ENCODE data around the gene FUT8.
A peak's percentile ranks its signal among the peaks of the same experiment; 100 is the strongest.
"Not testable (repeated sequence)": the region's sequence is repeated elsewhere in the genome, so short reads cannot be mapped to it uniquely, and the experiment has no call there.

The FUT8 gene

GRCh38 chr14:65453807-65454480, 41.4 kb downstream of the FUT8 start:
- no peak for DNase-seq (ENCODE audit: low spot score)

GRCh38 chr14:65456247-65456646, 43.7 kb downstream of the FUT8 start:
- no peak for DNase-seq (ENCODE audit: low spot score)

DNA sequence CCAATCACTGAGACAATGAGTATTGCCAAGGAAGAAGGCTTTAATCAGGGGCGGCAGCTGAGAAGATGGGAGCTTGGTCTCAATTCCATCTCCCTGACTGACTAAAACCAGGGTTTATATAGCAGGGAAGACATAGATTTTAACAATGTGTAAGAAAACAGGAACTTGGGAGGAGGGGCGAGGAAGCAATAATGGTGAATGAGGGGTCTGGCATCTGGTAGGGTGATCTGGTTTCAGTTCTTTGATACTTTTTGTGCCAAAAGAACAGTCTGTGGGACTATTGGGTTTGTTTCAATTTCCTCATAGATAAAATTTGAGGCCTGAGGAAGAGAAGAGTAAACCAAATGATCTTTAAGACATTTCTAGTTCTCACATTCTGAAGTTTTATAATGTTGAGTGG, 49.2 kb downstream of the FUT8 start:
- no peak for DNase-seq (ENCODE audit: low spot score)

- no peak for DNase-seq (ENCODE audit: low spot score)
Observed at GRCh38 chr14:65462411-65462810, 49.9 kb downstream of the FUT8 start.

DNA sequence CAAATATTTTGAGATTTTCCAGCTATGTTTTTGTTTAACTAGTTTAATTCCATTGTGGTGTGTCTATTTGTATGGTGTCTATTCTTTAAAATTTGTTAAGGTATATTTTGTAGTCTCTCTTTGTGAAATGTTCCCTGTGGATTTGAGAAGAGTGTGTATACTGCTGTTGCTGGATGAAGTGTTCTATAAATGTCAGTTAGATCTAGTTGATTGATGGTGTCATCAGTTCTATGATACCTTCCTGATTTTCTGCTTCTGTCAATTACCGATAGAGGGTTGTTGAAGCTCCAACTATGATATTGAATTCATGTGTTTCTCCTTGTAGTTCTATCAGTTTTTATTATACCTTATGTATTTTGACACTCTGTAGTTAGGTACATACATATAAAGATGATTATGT, 53.1 kb downstream of the FUT8 start:
- DNase-seq (ENCODE audit: low spot score): no peak

DNA sequence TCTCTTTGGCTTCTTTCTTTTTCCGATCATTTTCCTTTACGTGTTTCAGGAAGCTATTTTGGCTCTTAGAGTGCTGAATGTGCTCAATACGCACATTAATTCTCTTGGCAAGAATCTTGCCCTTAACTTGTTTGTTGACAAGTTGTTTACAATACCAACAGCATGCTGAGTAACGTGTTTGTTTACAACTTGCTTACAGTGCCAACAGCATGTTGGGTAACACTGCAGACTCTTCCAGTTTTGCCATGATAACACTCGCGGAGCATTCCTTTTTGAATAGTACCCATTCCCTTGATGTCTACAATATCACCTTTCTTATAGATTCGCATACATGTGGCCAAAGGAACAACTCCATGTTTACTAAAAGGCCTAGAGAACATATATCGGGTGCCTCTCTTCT, 55.4 kb downstream of the FUT8 start:
- DNase-seq (ENCODE audit: low spot score): not testable (repeated sequence)

- no peak for DNase-seq (ENCODE audit: low spot score)
Observed at GRCh38 chr14:65469903-65470302, 57.4 kb downstream of the FUT8 start.

GRCh38 chr14:65470404-65470880, 57.9 kb downstream of the FUT8 start:
- no peak for DNase-seq (ENCODE audit: low spot score)

GRCh38 chr14:65471038-65471878, 58.7 kb downstream of the FUT8 start:
- DNase-seq (ENCODE audit: low spot score): no peak

- no peak for DNase-seq (ENCODE audit: low spot score)
Observed at GRCh38 chr14:65472189-65472588, 59.7 kb downstream of the FUT8 start.

DNA sequence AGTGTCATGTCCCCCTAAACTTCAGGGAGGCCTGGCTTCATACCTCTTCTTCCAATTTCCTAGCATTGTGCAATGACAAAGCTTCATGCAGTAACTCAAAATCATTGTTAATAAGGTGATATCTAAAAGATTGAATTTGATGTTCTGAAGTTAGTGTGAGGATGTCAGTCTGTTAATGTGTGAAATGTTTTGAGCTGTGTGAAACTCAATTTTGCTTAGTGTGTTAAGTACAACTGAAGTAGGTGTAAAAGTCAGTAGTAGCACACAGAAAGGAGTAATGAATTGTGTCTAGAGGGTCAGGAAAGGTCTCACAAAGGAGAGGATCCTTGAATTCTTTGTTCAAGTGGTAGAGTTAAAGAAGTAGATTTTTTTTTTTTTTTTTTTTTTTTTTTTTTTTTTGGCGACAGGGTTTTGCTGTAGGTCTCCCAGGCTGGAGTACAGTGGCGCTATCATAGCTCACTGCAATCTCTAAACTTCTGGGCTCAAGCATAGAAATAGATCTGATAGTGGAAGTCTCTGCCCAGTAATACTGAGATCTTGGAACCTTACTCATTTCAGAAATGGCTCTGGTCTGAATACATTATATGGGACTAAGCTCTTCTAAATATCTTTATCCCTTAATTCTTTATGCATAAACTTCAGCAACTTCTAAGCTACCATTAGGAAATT, 63.9 kb downstream of the FUT8 start:
- DNase-seq (ENCODE audit: low spot score): no peak

DNA sequence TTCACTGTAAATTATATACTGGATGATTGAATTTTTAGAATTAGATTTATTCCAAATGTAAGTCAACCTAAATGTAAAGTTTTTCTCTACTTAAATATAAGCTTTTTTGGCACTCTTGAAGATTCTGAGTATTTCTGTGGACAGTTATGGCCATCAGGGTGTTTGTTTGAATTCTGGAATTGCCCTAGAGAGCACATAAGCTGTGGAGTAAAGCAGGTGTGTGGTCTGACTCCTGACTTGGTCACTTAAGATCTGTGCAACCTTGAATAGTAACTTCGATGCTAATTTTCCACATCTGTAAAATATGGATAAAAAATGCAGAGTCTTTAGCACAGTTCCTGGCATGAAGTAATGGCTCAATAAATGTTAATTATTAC, 64.4 kb downstream of the FUT8 start:
- no peak for DNase-seq (ENCODE audit: low spot score)

- no peak for DNase-seq (ENCODE audit: low spot score)
Observed at GRCh38 chr14:65478017-65478416, 65.5 kb downstream of the FUT8 start.

DNA sequence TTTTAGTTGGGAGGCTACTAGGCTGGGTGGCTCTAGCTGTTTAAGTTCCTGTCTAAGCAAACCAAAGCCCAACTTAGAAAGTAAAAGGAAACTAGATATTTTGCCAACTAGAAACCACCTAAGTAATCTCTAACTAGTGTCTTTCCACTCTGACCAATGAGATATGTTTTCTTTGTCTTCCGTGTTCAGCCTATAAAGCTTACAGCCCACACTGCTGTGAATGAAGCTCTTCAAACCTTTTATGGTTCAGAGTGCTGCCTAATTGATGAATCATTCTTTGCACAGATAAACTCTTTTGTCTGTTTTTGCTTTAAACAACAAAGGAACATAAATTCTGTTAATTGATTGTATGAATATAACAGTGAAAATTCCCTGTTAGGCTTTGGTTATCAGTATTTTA, 66.1 kb downstream of the FUT8 start:
- DNase-seq (ENCODE audit: low spot score): peak; percentile 28

DNA sequence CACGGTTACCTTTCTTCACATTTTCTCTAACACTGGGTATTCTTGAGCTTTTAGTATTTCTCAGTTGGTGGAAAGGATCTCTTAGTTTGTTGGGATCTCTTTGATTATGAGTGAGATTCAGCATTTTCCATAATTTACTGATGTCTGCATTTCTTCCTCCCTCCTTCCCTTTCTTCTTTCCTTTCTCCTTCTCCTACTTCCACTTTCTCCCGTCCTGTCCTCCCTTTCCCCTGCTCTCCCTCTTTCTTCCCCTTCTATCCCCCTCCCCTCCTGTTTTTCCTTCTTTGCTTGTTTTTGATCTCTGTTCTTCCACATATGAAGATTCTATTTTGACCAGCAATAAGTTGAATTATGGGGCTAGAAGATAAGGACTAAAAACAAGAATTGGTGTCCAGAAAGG, 66.9 kb downstream of the FUT8 start:
- DNase-seq (ENCODE audit: low spot score): no peak

DNA sequence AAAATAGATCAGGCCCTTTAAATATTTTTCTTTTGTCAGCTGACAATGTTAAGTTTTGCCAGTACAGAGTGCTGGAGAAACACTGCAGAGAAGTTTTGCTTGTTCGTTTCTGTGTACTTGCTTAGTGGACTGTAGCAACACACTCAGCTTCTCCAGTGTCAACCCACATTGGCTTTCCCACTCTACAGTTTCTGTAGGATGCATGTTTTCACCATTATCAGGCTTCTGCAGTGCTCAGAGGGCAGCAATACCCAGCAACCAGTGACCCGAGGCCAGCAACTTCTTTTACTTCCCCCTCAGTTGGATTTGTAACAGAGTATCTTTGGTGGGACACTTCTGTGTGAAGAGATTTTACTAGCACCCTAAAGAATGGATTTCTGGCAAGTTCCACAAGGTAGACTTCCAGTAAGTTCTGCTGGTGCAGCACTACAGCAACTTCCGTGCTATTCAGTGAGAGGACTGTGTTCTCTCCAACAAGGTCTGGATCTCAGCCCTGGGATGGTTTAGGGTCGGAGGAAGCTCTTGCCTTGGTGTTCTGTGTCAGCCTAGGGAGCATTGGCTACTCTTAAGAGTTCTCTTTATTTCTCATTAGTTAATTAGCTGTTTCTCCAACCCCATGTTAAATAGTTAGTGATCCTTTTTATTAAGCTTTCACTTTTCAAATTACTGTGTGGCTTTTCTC, 70.4 kb downstream of the FUT8 start:
- no peak for DNase-seq (ENCODE audit: low spot score)

GRCh38 chr14:65483647-65484046, 71.1 kb downstream of the FUT8 start:
- no peak for DNase-seq (ENCODE audit: low spot score)

- DNase-seq (ENCODE audit: low spot score): no peak
Observed at GRCh38 chr14:65485516-65485915, 73.0 kb downstream of the FUT8 start.

GRCh38 chr14:65486863-65487262, 74.3 kb downstream of the FUT8 start:
- DNase-seq (ENCODE audit: low spot score): no peak

- DNase-seq (ENCODE audit: low spot score): no peak
Observed at GRCh38 chr14:65487783-65488494, 75.4 kb downstream of the FUT8 start.

- no peak for DNase-seq (ENCODE audit: low spot score)
Observed at GRCh38 chr14:65491274-65491673, 78.7 kb downstream of the FUT8 start.

DNA sequence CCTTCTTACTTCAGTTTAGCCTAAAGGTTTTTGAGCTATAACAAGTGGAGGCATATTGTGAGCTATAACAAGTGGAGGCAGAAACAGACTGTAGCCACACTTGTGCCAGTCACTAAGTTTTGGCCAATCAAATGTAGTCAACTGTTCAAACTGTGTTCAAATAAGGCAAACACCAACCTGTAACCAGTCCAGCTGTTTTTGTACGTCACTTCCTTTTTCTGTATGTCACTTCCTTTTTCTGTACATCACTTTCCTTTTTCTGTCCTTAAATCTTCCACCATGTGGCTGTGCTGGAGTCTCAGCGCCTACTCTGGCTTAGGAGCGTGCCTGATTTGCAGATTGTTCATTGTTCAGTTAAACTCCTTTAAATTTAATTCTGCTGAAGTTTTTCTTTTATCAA, 79.7 kb downstream of the FUT8 start:
- DNase-seq (ENCODE audit: low spot score): no peak
